Activated T-helper 1 cell treated with anti-CD3 and anti-CD28 coated beads, Interleukin-12 subunit alpha, Interleukin-12 subunit beta, Interleukin-2, Interleukin-4 antibody, amounts not matched to agents 30 ng/mL and 10 ng/mL and 1 ng/mL, durations not matched to agents 14 hours and 24 hours and 36 hours (primary cell): Measurements from ENCODE around the gene PRR12. TPM values are rescaled to one million over a fixed set of nuclear protein-coding genes. Genes with fewer than 3 reads are reported as not detected.

Experiments used
- DNase-seq: peaks from one replicate; pipeline ENCODE4 v3.0.0; 2021; ENCODE audit warnings: low spot score
- H3K27ac Mint-ChIP-seq: one replicate; pipeline ENCODE4 v1.8.0; 2021; ENCODE audit warnings: mild to moderate bottlenecking, mixed read lengths
- H3K27me3 Mint-ChIP-seq: one replicate; pipeline ENCODE4 v1.8.0; 2022; ENCODE audit warnings: mild to moderate bottlenecking, moderate library complexity, mixed read lengths; ENCODE audit not compliant: insufficient read depth
- H3K36me3 Mint-ChIP-seq: one replicate; pipeline ENCODE4 v1.8.0; 2021; ENCODE audit warnings: low read depth, mixed read lengths
- H3K4me1 Mint-ChIP-seq: one replicate; pipeline ENCODE4 v1.8.0; 2021; ENCODE audit warnings: low read depth, mixed read lengths
- H3K4me3 Mint-ChIP-seq: one replicate; pipeline ENCODE4 v1.8.0; 2021; ENCODE audit warnings: mild to moderate bottlenecking, moderate library complexity, mixed read lengths
- H3K9me3 Mint-ChIP-seq: one replicate; pipeline ENCODE4 v1.8.0; 2021; ENCODE audit warnings: mixed read lengths
- intact Hi-C: fragments of 100-400 bp; cut with micrococcal nuclease; formaldehyde crosslinking; loops from one replicate; pipeline ENCODE4 v1.15.1; 2024
- total RNA-seq: library from RNA; stranded (reverse); gene quantifications from 2 replicates; pipeline ENCODE4 v1.2.3, GENCODE V29; 2022

PRR12 gene
- total RNA-seq, 1 donor from 2014 or later: 34.2 TPM

- Mint-ChIP-seq H3K4me1 (peaks cover 38% of the 10 kb centered on the region), H3K27me3 (no peaks in the 10 kb centered on the region), H3K9me3 (no peaks in the 10 kb centered on the region), H3K36me3 (no peaks in the 10 kb centered on the region), H3K27ac (peak overlapping the region; percentile 45), H3K4me3 (peak overlapping the region; percentile 77)
- intact Hi-C loops: no loop called here
- no peak for DNase-seq
These were observed 47.1 kb downstream of the PRR12 start for GRCh38 chr19:49637821-49638738.

GRCh38 chr19:49639401-49640112 lies 48.6 kb downstream of the PRR12 start:
- Mint-ChIP-seq H3K4me1 (peaks cover 53% of the 10 kb centered on the region), H3K9me3 (no peaks in the 10 kb centered on the region), H3K27me3 (no peaks in the 10 kb centered on the region), H3K36me3 (peaks cover 6% of the 10 kb centered on the region), H3K27ac (peak overlapping the region; percentile 61), H3K4me3 (peak overlapping the region; percentile 77)
- intact Hi-C loops: loop anchor here (1.0 to 10.0 kb wide), 15 partner anchors 37 to 1277 kb away; partner anchors contain the start of genes ALDH16A1, DBP, FUZ and JOSD2
- DNase-seq: no peak

- Mint-ChIP-seq H3K27ac (peak within 1 kb of the TSS; percentile 99), H3K9me3 (no peaks in the 10 kb centered on the region), H3K36me3 (peaks cover 8% of the 10 kb centered on the region), H3K27me3 (no peaks in the 10 kb centered on the region), H3K4me1 (peaks cover 55% of the 10 kb centered on the region), H3K4me3 (peak within 1 kb of the TSS; percentile 94)
- DNase-seq: peak; percentile 100
- intact Hi-C loops: loop anchor here (1.0 to 10.0 kb wide), 15 partner anchors 36 to 1278 kb away; partner anchors contain the start of genes ALDH16A1, DBP, FUZ and JOSD2
These were observed 49.3 kb downstream of the PRR12 start, which contains the start of gene RRAS for GRCh38 chr19:49640113-49640898. Gene RRAS, minus strand, starts transcription at chr19:49640143. Its CDS starts 45 bp downstream, at chr19:49640098.

- H3K9me3 Mint-ChIP-seq: no peaks in the 10 kb centered on the region
- peak within 1 kb of the TSS; percentile 99 for H3K27ac Mint-ChIP-seq
- H3K36me3 Mint-ChIP-seq: peaks cover 13% of the 10 kb centered on the region
- intact Hi-C loops: loop anchor here (1.0 to 10.0 kb wide), 10 partner anchors 23 to 1280 kb away; partner anchors contain the start of genes AKT1S1, BCL2L12, DBP and IRF3
- H3K4me3 Mint-ChIP-seq: peak within 1 kb of the TSS; percentile 94
- peak; percentile 100 for DNase-seq
- H3K4me1 Mint-ChIP-seq: peaks cover 55% of the 10 kb centered on the region
- no peaks in the 10 kb centered on the region for H3K27me3 Mint-ChIP-seq
These were observed 50.9 kb downstream of the PRR12 start, which contains the start of gene SCAF1 for GRCh38 chr19:49641688-49642491. Gene SCAF1, plus strand, starts transcription at chr19:49642209. Its CDS starts 2,818 bp downstream, at chr19:49645027.

GRCh38 chr19:49642492-49643035 lies 51.6 kb downstream of the PRR12 start:
- H3K9me3 Mint-ChIP-seq: no peaks in the 10 kb centered on the region
- H3K4me3 Mint-ChIP-seq: peak overlapping the region; percentile 94
- intact Hi-C loops: loop anchor here (1.0 to 10.0 kb wide), 6 partner anchors 23 to 1280 kb away; partner anchors contain the start of genes BCL2L12, IRF3, MAMSTR and PNKP
- no peak for DNase-seq
- H3K27me3 Mint-ChIP-seq: no peaks in the 10 kb centered on the region
- H3K36me3 Mint-ChIP-seq: peaks cover 16% of the 10 kb centered on the region
- peak overlapping the region; percentile 90 for H3K27ac Mint-ChIP-seq
- peaks cover 54% of the 10 kb centered on the region for H3K4me1 Mint-ChIP-seq

GRCh38 chr19:49643466-49643865 lies 52.5 kb downstream of the PRR12 start:
- DNase-seq: no peak
- H3K9me3 Mint-ChIP-seq: no peaks in the 10 kb centered on the region
- H3K36me3 Mint-ChIP-seq: peaks cover 16% of the 10 kb centered on the region
- H3K4me1 Mint-ChIP-seq: peaks cover 46% of the 10 kb centered on the region
- peak overlapping the region; percentile 94 for H3K4me3 Mint-ChIP-seq
- peak overlapping the region; percentile 79 for H3K27ac Mint-ChIP-seq
- no peaks in the 10 kb centered on the region for H3K27me3 Mint-ChIP-seq
- intact Hi-C loops: loop anchor here (5.0 to 10.0 kb wide), 3 partner anchors 929 to 1281 kb away; partner anchors contain the start of genes MAMSTR, SYNGR4 and TMEM143

- Mint-ChIP-seq H3K4me3 (no peak overlapping the region), H3K4me1 (peaks cover 32% of the 10 kb centered on the region), H3K36me3 (peaks cover 23% of the 10 kb centered on the region), H3K27ac (no peak overlapping the region), H3K27me3 (no peaks in the 10 kb centered on the region), H3K9me3 (no peaks in the 10 kb centered on the region)
- intact Hi-C loops: loop anchor here (10.0 kb wide), 1 partner anchor 931 kb away; the partner anchor contains the start of gene MAMSTR
- DNase-seq: no peak
These were observed 54.6 kb downstream of the PRR12 start for GRCh38 chr19:49645592-49645991.

- no peak overlapping the region for H3K27ac Mint-ChIP-seq
- intact Hi-C loops: loop anchor here (10.0 kb wide), 1 partner anchor 931 kb away; the partner anchor contains the start of gene MAMSTR
- H3K4me1 Mint-ChIP-seq: peaks cover 28% of the 10 kb centered on the region
- H3K27me3 Mint-ChIP-seq: no peaks in the 10 kb centered on the region
- DNase-seq: no peak
- no peaks in the 10 kb centered on the region for H3K9me3 Mint-ChIP-seq
- H3K4me3 Mint-ChIP-seq: no peak overlapping the region
- peaks cover 24% of the 10 kb centered on the region for H3K36me3 Mint-ChIP-seq
These were observed 55.0 kb downstream of the PRR12 start for GRCh38 chr19:49645995-49646394.

- intact Hi-C loops: loop anchor here (10.0 kb wide), 1 partner anchor 932 kb away; the partner anchor contains the start of gene MAMSTR
- no peak for DNase-seq
- H3K27me3 Mint-ChIP-seq: no peaks in the 10 kb centered on the region
- H3K9me3 Mint-ChIP-seq: no peaks in the 10 kb centered on the region
- H3K4me3 Mint-ChIP-seq: no peak overlapping the region
- peaks cover 25% of the 10 kb centered on the region for H3K36me3 Mint-ChIP-seq
- peaks cover 26% of the 10 kb centered on the region for H3K4me1 Mint-ChIP-seq
- no peak overlapping the region for H3K27ac Mint-ChIP-seq
These were observed 55.6 kb downstream of the PRR12 start for GRCh38 chr19:49646586-49646985.

GRCh38 chr19:49651029-49651819 lies 60.2 kb downstream of the PRR12 start:
- Mint-ChIP-seq H3K4me1 (no peaks in the 10 kb centered on the region), H3K9me3 (no peaks in the 10 kb centered on the region), H3K36me3 (peaks cover 26% of the 10 kb centered on the region), H3K27me3 (no peaks in the 10 kb centered on the region), H3K27ac (no peak overlapping the region), H3K4me3 (no peak overlapping the region)
- intact Hi-C loops: no loop called here
- DNase-seq: no peak
